ENCODE results near the gene UXT.

Gene UXT

DNA sequence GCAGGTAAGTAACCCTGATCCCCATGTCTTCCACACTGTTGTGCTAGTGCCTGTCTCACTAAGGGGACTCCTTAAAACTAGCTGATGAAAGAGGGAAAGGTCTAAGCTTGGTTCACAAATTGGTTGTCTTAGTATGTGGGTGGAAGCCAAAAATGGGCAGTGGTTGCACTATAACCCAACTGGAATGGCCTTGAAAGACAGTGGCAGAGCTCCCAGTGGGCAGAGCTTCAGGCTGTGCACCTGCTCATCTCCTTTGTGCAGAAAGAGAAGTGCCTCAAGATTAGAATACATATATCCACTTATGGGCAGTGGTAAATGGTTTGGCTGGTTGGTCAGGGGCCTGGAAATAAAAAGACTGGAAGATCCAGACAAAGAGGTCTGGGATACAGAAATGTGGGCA, 46.6 kb downstream of the UXT start:
- H3K36me3 ChIP-seq (ENCODE audit: control insufficient read depth, insufficient read depth, low read length), result no peaks in the 10 kb centered on the region
- no peak overlapping the region for H3K23ac ChIP-seq (ENCODE audit: low read length)
- no peak overlapping the region for H3K27ac ChIP-seq (ENCODE audit: low read depth, low read length)
- no peaks in the 10 kb centered on the region for H3K27me3 ChIP-seq (ENCODE audit: insufficient read depth, low read length, poor library complexity)
- no peak for DNase-seq
- no peak overlapping the region for H3K9ac ChIP-seq (ENCODE audit: low read length)
- no peak overlapping the region for H3K4ac ChIP-seq (ENCODE audit: low read depth, low read length)
- H3K56ac ChIP-seq (ENCODE audit: low read length), result no peak overlapping the region
- H2BK120ac ChIP-seq (ENCODE audit: low read depth, low read length), result no peak overlapping the region
- H3K4me3 ChIP-seq (ENCODE audit: low read length), result no peak overlapping the region
- H4K5ac ChIP-seq (ENCODE audit: low read length), result no peak overlapping the region
- no peak overlapping the region for H3K4me2 ChIP-seq (ENCODE audit: low read length)
- no peak overlapping the region for H2AK5ac ChIP-seq (ENCODE audit: low read length)
- peaks cover 2% of the 10 kb centered on the region for H3K4me1 ChIP-seq (ENCODE audit: control insufficient read depth, low read depth, low read length)
- no peak overlapping the region for H4K8ac ChIP-seq (ENCODE audit: low read depth, low read length)
- no peaks in the 10 kb centered on the region for H3K79me1 ChIP-seq (ENCODE audit: low read length)
- no peak overlapping the region for H2BK5ac ChIP-seq (ENCODE audit: low read length)
- no peak overlapping the region for H3K18ac ChIP-seq (ENCODE audit: low read length)
- H2BK15ac ChIP-seq (replicated peaks; ENCODE audit: low read depth), result no peak overlapping the region
- H3K79me2 ChIP-seq (ENCODE audit: control insufficient read depth, insufficient read depth, low read length), result no peaks in the 10 kb centered on the region

DNA sequence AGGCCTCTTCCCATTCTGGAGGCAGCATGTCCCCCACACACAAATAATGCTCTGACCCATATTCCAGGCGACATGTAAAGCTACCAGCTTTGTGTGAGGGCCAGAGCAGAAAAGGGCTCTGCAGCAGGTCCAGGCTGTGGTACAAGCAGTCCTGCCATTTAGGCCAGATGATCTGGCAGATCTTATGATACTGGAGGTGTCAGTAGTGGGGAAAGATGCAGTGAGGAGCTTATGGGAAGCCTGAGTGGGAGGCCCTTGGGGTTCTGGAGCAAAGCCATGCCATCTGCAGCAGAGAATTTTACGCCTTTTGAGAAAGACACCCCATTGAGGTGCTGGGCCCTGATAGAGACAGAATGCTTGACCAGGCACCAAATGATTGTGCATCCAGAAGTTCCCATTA, 47.1 kb downstream of the UXT start:
- no peak overlapping the region for H3K23ac ChIP-seq (ENCODE audit: low read length)
- H2BK120ac ChIP-seq (ENCODE audit: low read depth, low read length), result no peak overlapping the region
- no peak for DNase-seq
- H3K27me3 ChIP-seq (ENCODE audit: insufficient read depth, low read length, poor library complexity), result no peaks in the 10 kb centered on the region
- H3K18ac ChIP-seq (ENCODE audit: low read length), result no peak overlapping the region
- no peak overlapping the region for H3K9ac ChIP-seq (ENCODE audit: low read length)
- no peak overlapping the region for H2AK5ac ChIP-seq (ENCODE audit: low read length)
- peaks cover 2% of the 10 kb centered on the region for H3K4me1 ChIP-seq (ENCODE audit: control insufficient read depth, low read depth, low read length)
- no peak overlapping the region for H4K5ac ChIP-seq (ENCODE audit: low read length)
- no CpG with 5 or more reads among the region's 2 CpGs for WGBS (ENCODE audit: extremely low coverage, insufficient coverage, low lambda C conversion rate)
- no peaks in the 10 kb centered on the region for H3K36me3 ChIP-seq (ENCODE audit: control insufficient read depth, insufficient read depth, low read length)
- H3K4me2 ChIP-seq (ENCODE audit: low read length), result no peak overlapping the region
- no peak overlapping the region for H3K56ac ChIP-seq (ENCODE audit: low read length)
- H3K4me3 ChIP-seq (ENCODE audit: low read length), result no peak overlapping the region
- no peak overlapping the region for H3K27ac ChIP-seq (ENCODE audit: low read depth, low read length)
- H3K4ac ChIP-seq (ENCODE audit: low read depth, low read length), result no peak overlapping the region
- no peak overlapping the region for H4K8ac ChIP-seq (ENCODE audit: low read depth, low read length)
- no peaks in the 10 kb centered on the region for H3K79me1 ChIP-seq (ENCODE audit: low read length)
- H3K79me2 ChIP-seq (ENCODE audit: control insufficient read depth, insufficient read depth, low read length), result no peaks in the 10 kb centered on the region
- H2BK15ac ChIP-seq (replicated peaks; ENCODE audit: low read depth), result no peak overlapping the region
- H2BK5ac ChIP-seq (ENCODE audit: low read length), result no peak overlapping the region

DNA sequence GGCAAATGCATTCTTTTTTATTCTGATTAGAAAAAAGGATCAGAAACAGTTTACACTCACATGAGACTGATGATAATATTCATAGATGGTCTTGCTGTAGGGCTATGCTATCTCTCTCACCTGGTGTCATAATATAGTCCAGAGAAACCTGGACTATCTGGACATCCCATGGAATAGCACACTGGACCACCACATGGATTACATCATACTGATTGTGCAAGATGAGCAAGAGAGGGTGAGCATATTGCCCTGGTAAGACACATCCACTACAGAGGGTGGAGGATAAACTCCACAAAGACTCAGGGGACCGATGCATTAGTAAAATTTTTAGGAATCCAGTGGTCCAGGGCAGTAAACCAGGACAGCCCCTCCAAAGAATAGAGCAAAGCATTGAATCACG, 47.5 kb downstream of the UXT start:
- no peak overlapping the region for H3K23ac ChIP-seq (ENCODE audit: low read length)
- H3K36me3 ChIP-seq (ENCODE audit: control insufficient read depth, insufficient read depth, low read length), result no peaks in the 10 kb centered on the region
- no peak overlapping the region for H3K4me3 ChIP-seq (ENCODE audit: low read length)
- no peaks in the 10 kb centered on the region for H3K79me2 ChIP-seq (ENCODE audit: control insufficient read depth, insufficient read depth, low read length)
- no peak overlapping the region for H2BK120ac ChIP-seq (ENCODE audit: low read depth, low read length)
- no peak overlapping the region for H2BK15ac ChIP-seq (replicated peaks; ENCODE audit: low read depth)
- WGBS (ENCODE audit: extremely low coverage, insufficient coverage, low lambda C conversion rate), result no CpG with 5 or more reads among the region's 2 CpGs
- H3K9ac ChIP-seq (ENCODE audit: low read length), result no peak overlapping the region
- peaks cover 2% of the 10 kb centered on the region for H3K4me1 ChIP-seq (ENCODE audit: control insufficient read depth, low read depth, low read length)
- H4K5ac ChIP-seq (ENCODE audit: low read length), result no peak overlapping the region
- H3K56ac ChIP-seq (ENCODE audit: low read length), result no peak overlapping the region
- no peak overlapping the region for H2BK5ac ChIP-seq (ENCODE audit: low read length)
- no peak overlapping the region for H3K4me2 ChIP-seq (ENCODE audit: low read length)
- H3K4ac ChIP-seq (ENCODE audit: low read depth, low read length), result no peak overlapping the region
- H4K8ac ChIP-seq (ENCODE audit: low read depth, low read length), result no peak overlapping the region
- no peak overlapping the region for H3K18ac ChIP-seq (ENCODE audit: low read length)
- H3K79me1 ChIP-seq (ENCODE audit: low read length), result no peaks in the 10 kb centered on the region
- H3K27me3 ChIP-seq (ENCODE audit: insufficient read depth, low read length, poor library complexity), result no peaks in the 10 kb centered on the region
- no peak overlapping the region for H3K27ac ChIP-seq (ENCODE audit: low read depth, low read length)
- H2AK5ac ChIP-seq (ENCODE audit: low read length), result no peak overlapping the region
- DNase-seq, result no peak

DNA sequence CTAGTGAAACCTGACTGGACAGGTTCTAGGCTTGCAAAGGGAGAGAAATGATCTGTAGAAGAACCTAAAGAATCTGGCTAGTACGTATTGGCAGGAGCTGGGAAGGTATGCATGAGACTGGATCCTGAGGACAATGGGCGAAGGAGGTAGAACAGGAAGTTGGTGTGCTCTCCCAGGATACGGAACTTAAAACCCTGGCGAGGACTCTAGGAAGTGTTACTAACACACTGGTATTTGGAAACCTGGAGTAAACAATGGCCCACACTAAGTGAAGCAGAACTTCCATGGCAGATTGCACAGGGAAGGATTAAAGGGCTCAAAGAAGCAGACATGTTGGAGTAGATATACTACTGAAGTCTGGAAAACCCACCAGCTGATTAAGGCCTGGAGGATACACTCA, 48.5 kb downstream of the UXT start:
- no peak overlapping the region for H3K9ac ChIP-seq (ENCODE audit: low read length)
- no peaks in the 10 kb centered on the region for H3K79me2 ChIP-seq (ENCODE audit: control insufficient read depth, insufficient read depth, low read length)
- no peak overlapping the region for H3K4ac ChIP-seq (ENCODE audit: low read depth, low read length)
- H3K18ac ChIP-seq (ENCODE audit: low read length), result no peak overlapping the region
- no peak overlapping the region for H3K23ac ChIP-seq (ENCODE audit: low read length)
- H3K27ac ChIP-seq (ENCODE audit: low read depth, low read length), result no peak overlapping the region
- no peak overlapping the region for H3K56ac ChIP-seq (ENCODE audit: low read length)
- H3K4me3 ChIP-seq (ENCODE audit: low read length), result no peak overlapping the region
- no peak overlapping the region for H2AK5ac ChIP-seq (ENCODE audit: low read length)
- DNase-seq, result no peak
- no peak overlapping the region for H4K8ac ChIP-seq (ENCODE audit: low read depth, low read length)
- no peaks in the 10 kb centered on the region for H3K79me1 ChIP-seq (ENCODE audit: low read length)
- no peak overlapping the region for H2BK5ac ChIP-seq (ENCODE audit: low read length)
- no CpG with 5 or more reads among the region's 4 CpGs for WGBS (ENCODE audit: extremely low coverage, insufficient coverage, low lambda C conversion rate)
- H4K5ac ChIP-seq (ENCODE audit: low read length), result no peak overlapping the region
- no peaks in the 10 kb centered on the region for H3K36me3 ChIP-seq (ENCODE audit: control insufficient read depth, insufficient read depth, low read length)
- no peak overlapping the region for H3K4me2 ChIP-seq (ENCODE audit: low read length)
- H3K27me3 ChIP-seq (ENCODE audit: insufficient read depth, low read length, poor library complexity), result no peaks in the 10 kb centered on the region
- H3K4me1 ChIP-seq (ENCODE audit: control insufficient read depth, low read depth, low read length), result peaks cover 2% of the 10 kb centered on the region
- no peak overlapping the region for H2BK120ac ChIP-seq (ENCODE audit: low read depth, low read length)
- H2BK15ac ChIP-seq (replicated peaks; ENCODE audit: low read depth), result no peak overlapping the region

DNA sequence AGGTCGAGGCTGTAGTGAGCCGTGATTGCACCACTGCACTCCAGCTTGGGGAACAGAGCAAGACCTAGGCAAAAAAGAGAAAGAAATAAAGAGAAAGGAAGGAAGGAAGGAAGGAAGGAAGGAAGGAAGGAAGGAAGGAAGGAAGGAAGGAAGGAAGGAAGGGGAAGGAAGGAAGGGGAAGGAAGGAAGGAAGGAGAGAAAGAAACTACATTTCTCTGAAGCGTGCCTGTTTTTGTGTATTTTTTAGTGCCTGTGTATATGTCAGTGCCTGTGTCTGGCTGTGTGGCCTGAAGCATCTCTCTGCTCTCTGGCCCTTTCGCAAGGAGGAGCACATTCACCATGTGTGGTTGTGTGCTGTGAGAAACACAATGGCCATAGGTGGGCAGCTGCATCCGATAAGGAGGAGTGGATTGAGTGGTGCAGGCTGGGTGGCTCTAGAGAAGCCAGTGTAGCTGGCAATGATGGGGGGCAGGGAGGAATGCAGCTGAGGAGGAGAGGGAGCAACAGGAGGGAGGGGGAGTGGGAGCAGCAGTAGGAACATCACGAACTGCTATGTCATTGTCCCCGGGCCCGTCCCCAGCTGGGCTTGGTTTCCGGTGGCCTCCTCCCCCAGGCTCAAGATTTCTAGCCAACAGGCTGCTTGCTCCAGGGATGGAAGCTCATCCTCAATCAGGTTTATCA, 50.7 kb downstream of the UXT start:
- no peaks in the 10 kb centered on the region for H3K36me3 ChIP-seq (ENCODE audit: control insufficient read depth, insufficient read depth, low read length)
- no peak overlapping the region for H3K27ac ChIP-seq (ENCODE audit: low read depth, low read length)
- WGBS (ENCODE audit: extremely low coverage, insufficient coverage, low lambda C conversion rate), result no CpG with 5 or more reads among the region's 9 CpGs

DNA sequence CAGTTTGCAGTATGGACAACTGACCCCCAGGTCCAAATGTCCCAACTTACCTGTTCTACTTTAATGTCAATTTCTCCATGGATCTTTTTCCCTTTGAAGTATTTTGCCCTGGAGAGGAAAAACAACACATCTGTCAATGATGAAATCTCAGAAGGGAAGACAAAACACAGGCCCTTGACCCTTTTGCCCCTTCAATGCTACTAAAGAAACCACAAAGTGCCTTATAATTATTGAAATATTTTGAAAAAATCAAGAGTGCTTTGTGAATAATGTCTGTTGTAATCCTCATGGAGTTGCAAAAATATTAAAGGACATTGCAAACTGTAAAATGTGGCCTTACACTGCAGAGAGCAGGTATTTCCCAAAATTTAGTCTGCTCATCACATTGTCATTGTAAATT, 51.9 kb downstream of the UXT start:
- H2AK5ac ChIP-seq (ENCODE audit: low read length), result no peak overlapping the region
- no peak overlapping the region for H3K4me2 ChIP-seq (ENCODE audit: low read length)
- H3K23ac ChIP-seq (ENCODE audit: low read length), result no peak overlapping the region
- no peak overlapping the region for H2BK15ac ChIP-seq (replicated peaks; ENCODE audit: low read depth)
- H3K27ac ChIP-seq (ENCODE audit: low read depth, low read length), result no peak overlapping the region
- H3K36me3 ChIP-seq (ENCODE audit: control insufficient read depth, insufficient read depth, low read length), result no peaks in the 10 kb centered on the region
- H2BK120ac ChIP-seq (ENCODE audit: low read depth, low read length), result no peak overlapping the region
- H3K79me1 ChIP-seq (ENCODE audit: low read length), result no peaks in the 10 kb centered on the region
- H3K4me1 ChIP-seq (ENCODE audit: control insufficient read depth, low read depth, low read length), result peaks cover 2% of the 10 kb centered on the region
- H4K5ac ChIP-seq (ENCODE audit: low read length), result no peak overlapping the region
- H3K27me3 ChIP-seq (ENCODE audit: insufficient read depth, low read length, poor library complexity), result no peaks in the 10 kb centered on the region
- H3K79me2 ChIP-seq (ENCODE audit: control insufficient read depth, insufficient read depth, low read length), result no peaks in the 10 kb centered on the region
- no peak overlapping the region for H3K4ac ChIP-seq (ENCODE audit: low read depth, low read length)
- no peak overlapping the region for H4K8ac ChIP-seq (ENCODE audit: low read depth, low read length)
- no peak overlapping the region for H3K9ac ChIP-seq (ENCODE audit: low read length)
- DNase-seq, result no peak
- no peak overlapping the region for H3K4me3 ChIP-seq (ENCODE audit: low read length)
- no peak overlapping the region for H2BK5ac ChIP-seq (ENCODE audit: low read length)
- no peak overlapping the region for H3K18ac ChIP-seq (ENCODE audit: low read length)
- H3K56ac ChIP-seq (ENCODE audit: low read length), result no peak overlapping the region

More for the DNA sequence above, 50.7 kb downstream of the UXT start:
- no peak overlapping the region for H3K4me3 ChIP-seq (ENCODE audit: low read length)
- peak overlapping the region; percentile 67 for H2BK5ac ChIP-seq (ENCODE audit: low read length)
- peaks cover 2% of the 10 kb centered on the region for H3K4me1 ChIP-seq (ENCODE audit: control insufficient read depth, low read depth, low read length)
- H4K8ac ChIP-seq (ENCODE audit: low read depth, low read length), result no peak overlapping the region
- H3K18ac ChIP-seq (ENCODE audit: low read length), result no peak overlapping the region
- H3K4ac ChIP-seq (ENCODE audit: low read depth, low read length), result peak overlapping the region; percentile 76
- no peak overlapping the region for H2AK5ac ChIP-seq (ENCODE audit: low read length)
- H3K79me2 ChIP-seq (ENCODE audit: control insufficient read depth, insufficient read depth, low read length), result no peaks in the 10 kb centered on the region
- H3K4me2 ChIP-seq (ENCODE audit: low read length), result no peak overlapping the region
- no peaks in the 10 kb centered on the region for H3K27me3 ChIP-seq (ENCODE audit: insufficient read depth, low read length, poor library complexity)
- H3K23ac ChIP-seq (ENCODE audit: low read length), result no peak overlapping the region
- H3K79me1 ChIP-seq (ENCODE audit: low read length), result no peaks in the 10 kb centered on the region
- no peak overlapping the region for H2BK120ac ChIP-seq (ENCODE audit: low read depth, low read length)
- peak; percentile 92 for DNase-seq
- peak overlapping the region; percentile 84 for H3K56ac ChIP-seq (ENCODE audit: low read length)
- H2BK15ac ChIP-seq (replicated peaks; ENCODE audit: low read depth), result no peak overlapping the region
- no peak overlapping the region for H4K5ac ChIP-seq (ENCODE audit: low read length)
- H3K9ac ChIP-seq (ENCODE audit: low read length), result no peak overlapping the region
